ENCODE data around the gene SPRY2.
A peak's percentile ranks its signal among the peaks of the same experiment; 100 is the strongest.
"Not testable (repeated sequence)": the region's sequence is repeated elsewhere in the genome, so short reads cannot be mapped to it uniquely, and the experiment has no call there.

Gene SPRY2

DNA sequence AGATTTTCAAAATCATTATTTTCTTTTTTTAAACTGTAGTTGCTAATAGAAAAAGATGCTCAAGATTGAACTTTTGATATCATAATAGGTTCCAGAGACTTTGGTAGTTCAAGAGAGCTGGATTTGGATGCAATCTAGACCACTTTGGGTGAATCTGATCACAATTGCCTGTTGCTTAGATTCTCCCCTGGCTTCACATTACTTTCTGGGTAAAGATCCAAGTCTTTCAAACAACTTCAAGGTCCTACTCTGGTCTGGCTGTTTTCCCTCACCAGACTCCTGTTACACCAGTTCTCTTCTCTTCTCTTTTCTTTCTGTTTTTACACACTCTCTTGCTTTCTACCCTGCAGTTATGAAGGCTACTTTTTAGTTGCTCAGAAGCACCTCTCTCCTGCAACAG is 7.4 kb upstream of the SPRY2 start:
- no peak for DNase-seq

GRCh38 chr13:80345771-80346510 is 5.0 kb upstream of the SPRY2 start:
- DNase-seq, result no peak

- not testable (repeated sequence) for DNase-seq
Measured at GRCh38 chr13:80344032-80344431, 3.1 kb upstream of the SPRY2 start.

DNA sequence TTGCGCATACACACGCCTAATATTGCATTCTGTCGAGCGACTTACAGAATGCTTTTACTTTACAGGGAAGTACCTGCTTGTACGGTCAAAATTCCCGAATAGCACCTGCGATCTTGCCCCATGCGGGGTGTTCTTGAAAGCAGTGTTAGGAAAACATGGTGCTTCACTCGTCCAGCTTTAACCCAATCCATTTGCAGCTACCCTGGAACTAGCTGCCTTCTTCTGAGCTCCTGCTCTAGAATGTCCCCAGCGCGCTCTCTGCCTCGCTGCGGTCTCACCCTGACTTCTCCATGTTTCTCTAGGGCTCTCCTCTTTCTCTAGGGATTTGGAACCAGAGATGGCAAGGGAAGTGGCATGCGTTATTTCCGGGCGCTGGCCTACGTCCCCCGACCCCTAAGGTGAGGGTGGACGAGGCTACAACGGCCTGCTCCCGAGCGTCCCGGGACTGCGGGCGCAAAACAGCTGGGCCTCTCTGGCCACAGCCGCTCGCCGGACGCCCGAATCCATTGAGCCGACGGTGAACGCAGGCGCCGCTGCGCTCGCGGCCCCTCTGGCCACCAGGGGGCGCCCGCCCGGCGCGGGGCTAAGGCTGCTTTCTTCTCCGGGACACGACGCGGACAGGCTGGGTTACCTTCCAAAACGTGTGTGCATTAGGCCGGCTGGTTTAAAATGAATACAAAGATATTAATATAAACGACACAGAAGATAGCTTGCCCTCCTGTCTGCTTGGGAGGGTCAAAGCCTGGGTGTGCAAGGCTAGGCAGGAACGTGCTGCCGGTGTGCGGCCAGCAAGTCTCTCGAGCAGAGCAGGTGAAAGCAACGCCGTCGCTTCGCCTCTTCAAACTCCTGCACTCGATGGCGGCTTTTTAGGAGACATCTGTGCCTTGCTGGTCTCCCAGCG is 1.8 kb upstream of the SPRY2 start:
- peak; percentile 45 for DNase-seq

DNA sequence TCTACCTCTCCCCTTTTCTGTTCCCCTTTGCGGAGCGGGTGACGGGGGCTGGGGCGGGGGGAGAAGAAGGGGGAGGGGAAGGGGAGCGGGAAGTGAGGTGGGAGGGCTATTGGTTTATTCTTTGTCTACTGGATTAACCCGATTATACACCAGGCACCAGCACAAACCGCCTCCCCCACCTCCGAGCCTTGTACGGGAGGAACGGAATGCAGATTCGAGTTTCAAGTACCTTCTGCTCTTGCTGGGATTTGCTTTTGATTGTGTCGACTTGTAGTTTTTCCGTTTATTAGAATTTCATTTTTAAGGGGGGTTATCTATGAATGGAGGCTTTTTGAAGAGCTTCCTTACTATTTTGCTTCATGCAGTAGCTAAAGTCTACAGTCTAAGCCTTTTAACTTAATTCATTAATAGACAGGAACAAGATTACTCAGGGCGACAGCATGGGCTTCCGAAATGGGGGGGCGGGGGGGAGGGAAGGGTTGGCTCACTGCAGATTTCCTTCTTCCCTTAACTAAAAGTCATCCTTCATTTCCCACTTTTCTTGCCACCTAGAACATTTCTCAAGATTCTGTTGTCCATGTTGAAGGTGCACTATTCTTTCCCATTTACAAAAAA is 937 bp upstream of the SPRY2 start:
- DNase-seq, result no peak

- DNase-seq, result no peak
Measured at GRCh38 chr13:80340651-80341100, 250 bp downstream of the SPRY2 start.

DNA sequence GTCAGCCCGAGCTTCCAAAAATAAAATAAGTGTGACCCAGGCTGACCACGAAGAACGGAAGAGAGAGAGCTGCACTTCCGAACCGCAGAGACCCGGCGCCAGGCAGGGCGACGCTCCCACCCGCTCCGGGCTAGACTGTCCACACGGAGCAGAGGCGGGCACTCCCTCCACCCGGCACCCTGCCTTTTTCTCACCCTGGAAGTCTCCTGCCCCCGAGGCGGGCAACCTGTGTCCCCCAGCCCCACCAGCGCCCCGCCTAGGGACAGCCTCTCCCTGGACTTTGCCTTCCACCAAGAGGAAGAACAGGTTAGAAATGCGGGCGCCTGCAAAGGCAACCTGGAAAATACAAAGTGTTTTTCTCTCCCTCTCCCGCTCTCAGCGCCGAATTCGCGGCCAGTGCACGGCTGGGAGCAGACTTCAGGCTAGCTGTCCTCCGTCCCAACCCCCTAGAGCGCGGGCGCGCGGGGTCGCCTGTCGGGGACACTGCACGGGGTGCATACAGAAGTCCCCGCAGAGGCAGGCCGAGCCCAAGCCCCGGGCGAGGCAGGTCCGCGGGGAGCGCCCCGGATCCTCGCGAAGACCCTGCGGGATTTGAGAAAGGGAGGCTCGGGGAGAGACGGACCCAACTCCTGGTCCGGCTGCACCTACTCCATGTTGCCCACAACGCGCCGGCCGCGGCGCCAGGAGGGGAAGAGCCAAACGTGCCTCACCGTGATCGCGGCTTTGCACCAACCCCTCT is 845 bp downstream of the SPRY2 start:
- DNase-seq, result no peak

DNA sequence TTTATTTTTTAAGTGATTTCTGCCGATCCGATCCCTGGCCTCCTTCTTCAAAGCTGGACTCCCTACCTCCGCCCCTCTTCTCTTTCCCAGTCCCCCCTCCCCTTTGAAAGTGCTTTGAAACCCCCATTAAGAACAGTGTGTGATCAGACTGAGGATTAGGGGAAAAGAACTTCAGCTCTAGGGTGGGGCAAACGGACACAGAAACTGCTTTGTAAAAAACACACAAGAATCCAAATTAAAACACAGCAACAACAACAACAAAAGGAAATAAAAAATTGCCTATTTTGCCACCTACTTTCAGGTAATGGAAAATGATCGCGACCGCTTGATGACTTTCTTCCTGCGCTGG is 1.4 kb downstream of the SPRY2 start:
- no peak for DNase-seq

GRCh38 chr13:80338781-80339562 is 2.0 kb downstream of the SPRY2 start:
- no peak for DNase-seq

- DNase-seq, result no peak
Measured at GRCh38 chr13:80337288-80338081, 3.4 kb downstream of the SPRY2 start.

DNA sequence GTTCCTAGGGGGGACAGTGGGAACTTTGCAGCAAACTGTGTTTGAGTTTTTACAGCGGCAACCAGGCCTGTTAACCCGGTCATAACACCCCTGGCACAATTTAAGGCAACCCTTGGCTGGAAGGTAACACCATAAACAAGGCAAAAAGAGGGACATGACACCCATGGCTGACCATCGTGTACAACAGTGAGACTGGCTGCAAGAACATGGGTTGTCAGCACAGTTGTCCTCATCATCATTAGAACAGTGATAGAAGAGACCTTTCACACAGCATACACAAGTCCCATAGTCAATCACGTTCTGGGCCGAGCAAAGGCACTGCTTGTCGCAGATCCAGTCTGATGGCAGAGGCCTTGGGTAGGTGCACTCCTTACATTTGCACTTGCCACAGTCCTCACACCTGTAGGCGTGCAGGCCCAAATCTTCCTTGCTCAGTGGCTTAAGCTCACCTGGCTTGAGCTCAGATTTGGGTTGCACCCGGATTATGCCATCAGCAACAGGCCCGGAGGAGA is 4.1 kb downstream of the SPRY2 start:
- DNase-seq, result no peak

- DNase-seq, result no peak
Measured at GRCh38 chr13:80336370-80336769, 4.6 kb downstream of the SPRY2 start.

DNA sequence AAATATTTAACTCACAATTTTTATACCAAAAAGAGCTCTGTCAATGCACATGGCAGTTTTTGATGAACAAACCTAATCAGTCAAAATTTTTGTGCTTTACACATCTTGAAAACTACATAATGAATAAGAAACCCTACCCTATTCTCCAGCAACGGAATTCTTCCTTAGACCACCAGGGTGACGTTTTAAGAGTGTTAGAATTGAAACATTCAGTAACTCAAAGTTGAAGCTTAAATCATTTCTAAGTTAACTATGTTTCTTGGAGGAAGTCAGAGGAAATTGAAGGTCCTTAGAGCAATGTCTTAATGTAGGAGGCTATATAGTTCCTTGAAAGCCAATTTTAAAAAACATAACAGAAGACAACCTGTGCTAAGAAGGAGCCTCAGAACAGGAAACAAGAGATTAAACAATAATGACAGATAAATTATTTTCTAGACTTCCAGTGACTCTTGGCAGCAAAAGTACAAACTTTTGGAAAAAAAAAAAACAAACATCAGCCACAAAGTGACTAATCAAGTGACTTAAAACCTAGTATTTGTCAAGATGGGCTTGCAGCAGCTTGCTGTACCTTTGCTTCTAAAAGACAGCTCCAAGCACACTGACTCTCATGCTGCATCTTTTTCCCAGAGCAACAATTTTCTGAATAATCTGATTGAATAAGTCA is 6.2 kb downstream of the SPRY2 start:
- DNase-seq, result no peak

DNA sequence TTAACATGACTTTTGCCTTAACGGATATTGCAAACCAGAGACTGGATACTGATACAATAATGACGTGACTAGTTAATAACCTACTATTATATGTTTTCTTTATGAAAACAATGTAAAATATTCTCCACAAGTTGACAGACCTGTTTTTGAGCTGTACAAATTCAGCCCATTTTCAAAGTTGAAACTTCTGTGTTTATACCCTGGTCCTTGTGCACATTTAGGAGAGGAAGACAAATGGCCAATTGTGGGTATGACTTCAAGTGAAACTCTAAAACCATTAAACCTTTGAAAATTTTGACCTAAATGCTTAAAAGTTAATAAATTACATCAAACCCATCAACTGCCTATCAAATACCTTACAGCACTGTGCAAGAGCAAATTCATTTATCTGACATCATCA is 8.9 kb downstream of the SPRY2 start:
- DNase-seq, result no peak

- no peak for DNase-seq
Measured at GRCh38 chr13:80329250-80329649, 11.7 kb downstream of the SPRY2 start.

DNA sequence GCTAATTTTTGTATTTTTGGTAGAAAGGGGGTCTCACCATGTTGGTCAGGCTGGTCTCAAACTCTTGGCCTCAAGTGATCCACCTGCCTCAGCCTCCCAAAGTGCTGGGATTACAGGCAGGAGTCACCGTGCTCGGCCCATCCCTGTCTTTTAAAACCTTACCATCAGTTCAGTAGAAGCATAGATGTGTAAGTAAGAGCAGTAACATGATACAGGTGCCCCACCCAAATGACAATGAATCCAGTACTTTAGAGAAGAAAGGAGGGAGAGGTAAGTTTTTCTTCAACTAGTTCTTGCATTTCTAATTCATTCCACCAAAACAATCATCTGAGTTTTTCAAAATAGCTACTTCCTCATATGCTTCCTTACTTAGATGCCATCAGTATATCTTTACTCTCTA is 21.9 kb downstream of the SPRY2 start:
- DNase-seq, result no peak

- no peak for DNase-seq
Measured at GRCh38 chr13:80314711-80315653, 25.9 kb downstream of the SPRY2 start.

DNA sequence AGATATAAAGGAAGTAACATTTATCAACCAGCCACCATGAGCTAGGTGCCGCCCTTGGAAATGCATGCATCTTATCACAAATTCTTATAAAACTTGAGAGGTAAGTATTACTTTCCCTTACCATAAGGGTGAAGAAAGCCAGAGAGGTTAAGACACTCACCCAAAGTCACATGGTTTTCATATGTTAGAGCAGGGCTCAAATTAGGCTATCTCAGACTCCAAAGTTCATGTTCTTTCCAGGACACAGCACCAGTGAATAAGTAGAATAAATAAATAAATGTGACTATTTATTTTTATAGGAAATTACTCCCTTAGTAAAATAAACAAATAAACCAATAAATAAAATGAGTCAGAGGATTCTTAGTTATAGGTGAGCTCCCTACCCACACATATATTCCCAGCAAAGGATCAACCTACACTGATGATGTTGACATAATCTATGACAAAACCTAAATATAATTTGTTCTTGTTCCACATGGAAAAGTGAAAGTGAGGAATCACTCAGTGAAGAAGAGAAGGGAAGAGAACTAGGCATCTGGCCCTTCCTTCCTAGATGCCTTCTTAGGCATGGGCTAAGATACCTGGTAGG is 27.2 kb downstream of the SPRY2 start:
- DNase-seq, result no peak

GRCh38 chr13:80312967-80313366 is 28.0 kb downstream of the SPRY2 start:
- no peak for DNase-seq

Measured in activated CD4-positive, alpha-beta T cell treated with anti-CD3 and anti-CD28 coated beads for 1 hour (primary cell).